ENCODE data around the gene WSCD1. TPM values are rescaled to one million over a fixed set of nuclear protein-coding genes. Genes with fewer than 3 reads are reported as not detected.

WSCD1 gene
- total RNA-seq, 4 donors from 2014 or later, result 1.7 to 6.8 (median 3.5) TPM

DNA sequence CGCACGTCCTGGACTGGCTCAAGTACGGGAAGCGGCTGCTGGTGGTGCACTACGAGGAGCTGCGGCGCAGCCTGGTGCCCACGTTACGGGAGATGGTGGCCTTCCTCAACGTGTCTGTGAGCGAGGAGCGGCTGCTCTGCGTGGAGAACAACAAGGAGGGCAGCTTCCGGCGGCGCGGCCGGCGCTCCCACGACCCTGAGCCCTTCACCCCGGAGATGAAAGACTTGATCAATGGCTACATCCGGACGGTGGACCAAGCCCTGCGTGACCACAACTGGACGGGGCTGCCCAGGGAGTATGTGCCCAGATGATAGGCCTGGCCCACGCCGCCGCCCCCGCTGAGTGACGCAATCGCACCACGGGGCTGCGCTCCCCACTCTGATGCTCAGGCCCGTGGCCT lies 50.2 kb downstream of the WSCD1 start:
- no peak overlapping the region for H3K4me3 ChIP-seq
- H3K4me1 ChIP-seq, result no peaks in the 10 kb centered on the region
- H3K27me3 ChIP-seq, result no peaks in the 10 kb centered on the region
- peaks cover 3 to 20% (median 13%) of the 10 kb centered on the region in 4 donors for H3K9me3 ChIP-seq
- TF ChIP-seq, protein P1, sequence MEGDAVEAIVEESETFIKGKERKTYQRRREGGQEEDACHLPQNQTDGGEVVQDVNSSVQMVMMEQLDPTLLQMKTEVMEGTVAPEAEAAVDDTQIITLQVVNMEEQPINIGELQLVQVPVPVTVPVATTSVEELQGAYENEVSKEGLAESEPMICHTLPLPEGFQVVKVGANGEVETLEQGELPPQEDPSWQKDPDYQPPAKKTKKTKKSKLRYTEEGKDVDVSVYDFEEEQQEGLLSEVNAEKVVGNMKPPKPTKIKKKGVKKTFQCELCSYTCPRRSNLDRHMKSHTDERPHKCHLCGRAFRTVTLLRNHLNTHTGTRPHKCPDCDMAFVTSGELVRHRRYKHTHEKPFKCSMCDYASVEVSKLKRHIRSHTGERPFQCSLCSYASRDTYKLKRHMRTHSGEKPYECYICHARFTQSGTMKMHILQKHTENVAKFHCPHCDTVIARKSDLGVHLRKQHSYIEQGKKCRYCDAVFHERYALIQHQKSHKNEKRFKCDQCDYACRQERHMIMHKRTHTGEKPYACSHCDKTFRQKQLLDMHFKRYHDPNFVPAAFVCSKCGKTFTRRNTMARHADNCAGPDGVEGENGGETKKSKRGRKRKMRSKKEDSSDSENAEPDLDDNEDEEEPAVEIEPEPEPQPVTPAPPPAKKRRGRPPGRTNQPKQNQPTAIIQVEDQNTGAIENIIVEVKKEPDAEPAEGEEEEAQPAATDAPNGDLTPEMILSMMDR (IDR thresholded peaks at IDR 0.05), result no peak
- TF ChIP-seq POLR2A (IDR thresholded peaks at IDR 0.05; ENCODE audit: low read depth) (no peak), EP300 (IDR thresholded peaks at IDR 0.05) (no peak), POLR2AphosphoS5 (IDR thresholded peaks at IDR 0.05) (no peak)
- no peak for DNase-seq (ENCODE audit: extremely low spot score)
- no peak overlapping the region for H3K27ac ChIP-seq (replicated peaks in 1 of 4)
- intact Hi-C loops (cut with DNase I), result no loop called here
- 93% methylated on average over 17 of the region's 34 CpGs for WGBS
- H3K36me3 ChIP-seq, result peaks cover 0 to 5% (median 3%) of the 10 kb centered on the region in 4 donors

- Histone ChIP-seq H3K4me1 (no peaks in the 10 kb centered on the region), H3K27me3 (no peaks in the 10 kb centered on the region), H3K27ac (replicated peaks in 1 of 4) (no peak overlapping the region), H3K36me3 (peaks cover 0 to 5% (median 1%) of the 10 kb centered on the region in 4 donors), H3K9me3 (peaks cover 3 to 20% (median 17%) of the 10 kb centered on the region in 4 donors), H3K4me3 (no peak overlapping the region)
- TF ChIP-seq POLR2AphosphoS5 (IDR thresholded peaks at IDR 0.05) (no peak), POLR2A (IDR thresholded peaks at IDR 0.05; ENCODE audit: low read depth) (no peak), EP300 (IDR thresholded peaks at IDR 0.05) (no peak)
- TF ChIP-seq, protein P1 (IDR thresholded peaks at IDR 0.05), result no peak
- intact Hi-C loops (cut with DNase I), result no loop called here
- no peak for DNase-seq (ENCODE audit: extremely low spot score)
Observed at GRCh38 chr17:6124856-6125255, 54.7 kb downstream of the WSCD1 start.

GRCh38 chr17:6126768-6127167 lies 56.6 kb downstream of the WSCD1 start:
- H3K9me3 ChIP-seq, result peaks cover 3 to 20% (median 17%) of the 10 kb centered on the region in 4 donors
- H3K27ac ChIP-seq (replicated peaks in 1 of 4), result no peak overlapping the region
- H3K27me3 ChIP-seq, result no peaks in the 10 kb centered on the region
- TF ChIP-seq, protein P1 (IDR thresholded peaks at IDR 0.05), result no peak
- no peak for TF ChIP-seq POLR2A (IDR thresholded peaks at IDR 0.05; ENCODE audit: low read depth)
- TF ChIP-seq EP300 (IDR thresholded peaks at IDR 0.05), result no peak
- no peak for TF ChIP-seq POLR2AphosphoS5 (IDR thresholded peaks at IDR 0.05)
- no peaks in the 10 kb centered on the region for H3K4me1 ChIP-seq
- DNase-seq (ENCODE audit: extremely low spot score), result no peak
- no peak overlapping the region for H3K4me3 ChIP-seq
- intact Hi-C loops (cut with DNase I), result no loop called here
- no peaks in the 10 kb centered on the region for H3K36me3 ChIP-seq
- WGBS, result 89% methylated on average over 1 of the region's 1 CpG

GRCh38 chr17:6134721-6135120 lies 64.5 kb downstream of the WSCD1 start:
- TF ChIP-seq, protein P1 (IDR thresholded peaks at IDR 0.05), result no peak
- no peaks in the 10 kb centered on the region for H3K36me3 ChIP-seq
- no peaks in the 10 kb centered on the region for H3K4me1 ChIP-seq
- H3K27me3 ChIP-seq, result peaks cover 0 to 20% (median 0%) of the 10 kb centered on the region in 4 donors
- 75% methylated on average over 2 of the region's 2 CpGs for WGBS
- DNase-seq (ENCODE audit: extremely low spot score), result no peak
- no peaks in the 10 kb centered on the region for H3K9me3 ChIP-seq
- intact Hi-C loops (cut with DNase I), result no loop called here
- no peak overlapping the region for H3K4me3 ChIP-seq
- H3K27ac ChIP-seq (replicated peaks in 1 of 4), result no peak overlapping the region

DNA sequence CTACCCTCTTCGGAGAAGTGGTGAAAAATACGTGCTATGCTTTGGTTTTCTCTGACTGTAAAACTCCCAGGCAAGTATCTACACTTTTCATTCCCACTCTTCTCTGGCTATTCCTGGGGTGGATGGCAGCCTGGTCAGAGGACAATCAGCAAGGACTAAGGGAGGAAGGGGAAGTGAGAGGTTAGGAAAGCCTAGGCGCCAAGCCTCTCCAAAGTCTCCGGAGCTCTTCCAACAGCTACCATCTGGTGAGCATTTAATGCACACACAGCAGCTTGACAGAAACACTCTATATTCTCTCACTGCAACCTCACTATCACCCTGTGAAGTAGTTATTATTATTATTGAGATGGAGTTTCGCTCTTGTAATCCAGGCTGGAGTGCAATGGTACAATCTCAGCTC lies 65.1 kb downstream of the WSCD1 start:
- intact Hi-C loops (cut with DNase I), result no loop called here
- no peaks in the 10 kb centered on the region for H3K36me3 ChIP-seq
- DNase-seq (ENCODE audit: extremely low spot score), result no peak
- no peak overlapping the region for H3K4me3 ChIP-seq
- WGBS, result 61% methylated on average over 5 of the region's 5 CpGs
- no peaks in the 10 kb centered on the region for H3K9me3 ChIP-seq
- TF ChIP-seq, protein P1 (IDR thresholded peaks at IDR 0.05), result no peak
- TF ChIP-seq EP300 (IDR thresholded peaks at IDR 0.05), result no peak
- TF ChIP-seq POLR2AphosphoS5 (IDR thresholded peaks at IDR 0.05), result no peak
- no peak overlapping the region for H3K27ac ChIP-seq (replicated peaks in 1 of 4)
- H3K27me3 ChIP-seq, result peaks cover 0 to 23% (median 0%) of the 10 kb centered on the region in 4 donors
- H3K4me1 ChIP-seq, result no peaks in the 10 kb centered on the region
